Trophoblast cell (in vitro differentiated cells and primary cell): ENCODE data around the gene ATP8A2.

ENCODE experiments used
- DNase-seq, 2 donors: peaks; one replicate each; pipeline ENCODE4 v3.0.0-alpha.2; 2016
- H2AFZ ChIP-seq: 2 replicates; pipeline ENCODE4 v1.6.1; 2013; ENCODE audit warnings: low read length, moderate library complexity, mild to moderate bottlenecking; ENCODE audit not compliant: insufficient read depth, poor library complexity
- H2AK5ac ChIP-seq: 2 replicates; pipeline ENCODE4 v1.6.1; 2013; ENCODE audit warnings: mild to moderate bottlenecking, low read length
- H2BK120ac ChIP-seq: 2 replicates; pipeline ENCODE4 v1.6.1; 2013; ENCODE audit warnings: low read length, mild to moderate bottlenecking, moderate library complexity; ENCODE audit not compliant: insufficient read depth, poor library complexity
- H2BK12ac ChIP-seq: 2 replicates; pipeline ENCODE4 v1.6.1; 2013; ENCODE audit warnings: mild to moderate bottlenecking, low read length, moderate library complexity
- H2BK5ac ChIP-seq: 2 replicates; pipeline ENCODE4 v1.6.1; 2013; ENCODE audit warnings: low read length, low read depth, moderate library complexity, mild to moderate bottlenecking; ENCODE audit not compliant: poor library complexity
- H3K14ac ChIP-seq: 2 replicates; pipeline ENCODE4 v1.6.1; 2013; ENCODE audit warnings: mild to moderate bottlenecking, low read length
- H3K18ac ChIP-seq: 2 replicates; pipeline ENCODE4 v1.6.1; 2013; ENCODE audit warnings: mild to moderate bottlenecking, low read length
- H3K23ac ChIP-seq: 2 replicates; pipeline ENCODE4 v1.6.1; 2013; ENCODE audit warnings: low read length
- H3K27ac ChIP-seq: 2 replicates; pipeline ENCODE4 v1.5.1; 2013; ENCODE audit warnings: low read depth, mild to moderate bottlenecking, inconsistent platforms, low read length, moderate library complexity
- H3K27me3 ChIP-seq: 2 replicates; pipeline ENCODE4 v1.6.1; 2013; ENCODE audit warnings: inconsistent platforms, mild to moderate bottlenecking, low read length, moderate library complexity; ENCODE audit not compliant: insufficient read depth
- H3K36me3 ChIP-seq, 2 experiments: 1 replicate in 1 of 2; 2 replicates in 1 of 2; pipeline ENCODE4 v1.6.1; 2013; ENCODE audit warnings: low read length in 2 of 2, mild to moderate bottlenecking in 2 of 2, moderate library complexity in 1 of 2; ENCODE audit not compliant: insufficient read depth in 2 of 2, control insufficient read depth in 1 of 2
- H3K4ac ChIP-seq: 2 replicates; pipeline ENCODE4 v1.6.1; 2013; ENCODE audit warnings: low read depth, mild to moderate bottlenecking, low read length, moderate library complexity
- H3K4me1 ChIP-seq, 2 experiments: 1 replicate in 1 of 2; 2 replicates in 1 of 2; pipeline ENCODE4 v1.6.1; 2013; ENCODE audit warnings: low read length in 2 of 2, mild to moderate bottlenecking in 2 of 2, moderate library complexity in 1 of 2; ENCODE audit not compliant: insufficient read depth in 2 of 2, control insufficient read depth in 1 of 2
- H3K4me2 ChIP-seq: 2 replicates; pipeline ENCODE4 v1.6.1; 2013; ENCODE audit warnings: inconsistent platforms, mild to moderate bottlenecking, low read length, moderate library complexity
- H3K4me3 ChIP-seq: 2 replicates; pipeline ENCODE4 v1.5.1; 2013; ENCODE audit warnings: mild to moderate bottlenecking, low read depth, low read length, inconsistent platforms
- H3K79me1 ChIP-seq: one replicate; pipeline ENCODE4 v1.6.1; 2013; ENCODE audit warnings: low read length
- H3K79me2 ChIP-seq: 2 replicates; pipeline ENCODE4 v1.6.1; 2013; ENCODE audit warnings: low read length, mild to moderate bottlenecking; ENCODE audit not compliant: control insufficient read depth, insufficient read depth, poor library complexity
- H3K9ac ChIP-seq: 2 replicates; pipeline ENCODE4 v1.6.1; 2013; ENCODE audit warnings: mild to moderate bottlenecking, low read length
- H3K9me3 ChIP-seq: 2 replicates; pipeline ENCODE4 v1.6.1; 2013; ENCODE audit warnings: low read depth, mild to moderate bottlenecking, control low read depth, inconsistent platforms, low read length; ENCODE audit not compliant: insufficient read depth
- H4K12ac ChIP-seq: 2 replicates; pipeline ENCODE4 v1.6.1; 2013; ENCODE audit warnings: low read depth, mild to moderate bottlenecking, low read length, moderate library complexity
- H4K8ac ChIP-seq: 2 replicates; pipeline ENCODE4 v1.6.1; 2013; ENCODE audit warnings: low read depth, mild to moderate bottlenecking, low read length, moderate library complexity
- H4K91ac ChIP-seq: one replicate; pipeline ENCODE4 v1.6.1; 2013; ENCODE audit warnings: low read depth, mild to moderate bottlenecking, low read length, moderate library complexity
- WGBS: extraction: QIAGEN DNeasy Blood & Tissue Kit; methylation state at CpG from one replicate; pipeline ENCODE4 v1.1.7; 2013; ENCODE audit warnings: missing lambda C conversion rate; ENCODE audit not compliant: insufficient read length, insufficient coverage; ENCODE audit errors: extremely low coverage; 5-methylcytosine and 5-hydroxymethylcytosine counted together

Gene ATP8A2

DNA sequence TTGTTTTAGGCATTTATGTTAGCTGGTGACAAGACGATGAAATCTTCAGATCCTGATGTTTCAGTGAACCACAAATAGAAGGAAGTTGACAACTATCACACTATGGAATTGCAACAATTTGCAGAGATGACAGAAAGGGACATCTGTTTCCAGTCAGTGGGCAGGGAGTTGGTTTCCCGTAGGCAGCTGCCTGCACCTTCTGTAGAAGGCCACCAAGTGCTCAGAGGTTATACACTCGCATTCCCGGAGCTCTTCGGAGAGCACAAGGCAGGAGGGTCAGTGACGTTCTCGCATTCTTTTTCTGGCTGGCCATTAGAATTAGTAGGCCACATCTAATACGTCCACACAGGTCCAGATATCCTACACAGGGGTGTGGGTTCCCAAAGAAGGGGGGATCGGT, 550.6 kb downstream of the ATP8A2 start:
- no peak overlapping the region for H2BK5ac ChIP-seq
- no peak overlapping the region for H4K8ac ChIP-seq
- peaks cover 3% of the 10 kb centered on the region for H3K79me1 ChIP-seq
- no peak overlapping the region for H3K4me3 ChIP-seq
- no peak overlapping the region for H3K18ac ChIP-seq
- H3K23ac ChIP-seq: no peak overlapping the region
- no peak overlapping the region for H2BK120ac ChIP-seq
- no peaks in the 10 kb centered on the region for H3K79me2 ChIP-seq
- no peaks in the 10 kb centered on the region for H3K9me3 ChIP-seq
- no peak overlapping the region for H3K9ac ChIP-seq
- WGBS: no CpG with 5 or more reads among the region's 9 CpGs
- no peak overlapping the region for H3K27ac ChIP-seq
- no peaks in the 10 kb centered on the region for H3K36me3 ChIP-seq
- H2AFZ ChIP-seq: no peak overlapping the region
- no peak overlapping the region for H4K12ac ChIP-seq
- H3K4me2 ChIP-seq: peak overlapping the region; percentile 16
- H4K91ac ChIP-seq: no peak overlapping the region
- no peak overlapping the region for H3K14ac ChIP-seq
- no peak overlapping the region for H2AK5ac ChIP-seq
- no peak overlapping the region for H2BK12ac ChIP-seq
- no peak overlapping the region for H3K4ac ChIP-seq
- H3K4me1 ChIP-seq: peaks cover 4 to 8% of the 10 kb centered on the region in 2 experiments
- DNase-seq: peak; percentile 59 to 83
- H3K27me3 ChIP-seq: no peaks in the 10 kb centered on the region

DNA sequence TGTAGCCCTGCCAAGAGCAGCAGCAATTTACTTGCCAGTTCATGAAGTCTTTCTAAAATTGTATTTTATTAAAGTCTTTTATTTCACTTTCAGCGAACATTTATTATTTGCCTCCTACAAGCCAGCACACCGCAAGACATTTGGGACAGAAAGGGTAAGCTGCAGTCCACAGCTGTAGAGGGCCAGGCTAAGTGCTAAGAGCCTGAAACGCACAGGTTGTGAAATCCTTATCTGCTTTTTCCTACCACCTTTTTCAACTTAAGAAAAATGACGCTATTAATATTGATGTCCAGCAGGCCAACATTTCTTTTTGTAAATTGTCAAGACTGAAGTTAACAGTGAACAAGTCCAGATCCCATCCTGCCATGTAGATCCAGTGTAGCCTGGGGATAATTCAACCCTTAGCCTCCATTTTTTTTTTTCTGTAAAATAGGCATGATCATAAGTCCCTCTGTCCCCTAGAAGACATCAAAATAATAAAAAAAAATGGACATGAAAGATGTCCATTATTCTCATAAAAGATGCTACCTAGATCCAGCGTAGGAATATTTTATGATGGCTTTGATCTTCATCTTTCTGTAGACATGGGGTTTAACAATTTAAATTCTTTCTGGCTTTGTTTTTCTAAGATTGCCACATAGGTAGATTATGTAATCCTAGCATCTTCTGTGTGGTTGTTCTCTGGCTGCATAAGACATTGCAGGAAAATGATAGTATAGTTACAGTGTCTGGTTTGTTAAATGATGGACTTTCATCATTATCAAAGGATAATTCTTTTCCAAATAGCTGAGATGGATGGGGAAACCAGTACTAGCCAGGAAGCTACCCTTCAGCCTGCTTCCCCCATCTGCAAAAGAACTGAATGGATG, 551.7 kb downstream of the ATP8A2 start:
- no peaks in the 10 kb centered on the region for H3K79me2 ChIP-seq
- no peak overlapping the region for H4K12ac ChIP-seq
- no peak overlapping the region for H4K91ac ChIP-seq
- H3K18ac ChIP-seq: no peak overlapping the region
- H3K14ac ChIP-seq: no peak overlapping the region
- H2BK12ac ChIP-seq: no peak overlapping the region
- no peaks in the 10 kb centered on the region for H3K27me3 ChIP-seq
- no peak overlapping the region for H2BK5ac ChIP-seq
- no peak overlapping the region for H2AK5ac ChIP-seq
- WGBS: no CpG with 5 or more reads among the region's 5 CpGs
- H3K36me3 ChIP-seq: no peaks in the 10 kb centered on the region
- H2BK120ac ChIP-seq: no peak overlapping the region
- H4K8ac ChIP-seq: no peak overlapping the region
- H3K4me2 ChIP-seq: no peak overlapping the region
- no peaks in the 10 kb centered on the region for H3K9me3 ChIP-seq
- H3K27ac ChIP-seq: no peak overlapping the region
- peaks cover 4 to 8% of the 10 kb centered on the region in 2 experiments for H3K4me1 ChIP-seq
- peaks cover 3% of the 10 kb centered on the region for H3K79me1 ChIP-seq
- H3K4me3 ChIP-seq: no peak overlapping the region
- no peak overlapping the region for H3K4ac ChIP-seq
- DNase-seq: peak; percentile 12 to 50
- H2AFZ ChIP-seq: no peak overlapping the region
- no peak overlapping the region for H3K23ac ChIP-seq
- no peak overlapping the region for H3K9ac ChIP-seq

GRCh38 chr13:25927363-25927762, 555.6 kb downstream of the ATP8A2 start:
- H3K23ac ChIP-seq: no peak overlapping the region
- no peak overlapping the region for H2BK120ac ChIP-seq
- WGBS: no CpG with 5 or more reads among the region's 6 CpGs

GRCh38 chr13:25927932-25928331, 556.2 kb downstream of the ATP8A2 start:
- no peak overlapping the region for H4K8ac ChIP-seq
- peaks cover 1% of the 10 kb centered on the region for H3K9me3 ChIP-seq
- H3K4ac ChIP-seq: no peak overlapping the region
- no peak overlapping the region for H2AFZ ChIP-seq
- H3K4me2 ChIP-seq: no peak overlapping the region
- H2AK5ac ChIP-seq: no peak overlapping the region
- no peak overlapping the region for H3K18ac ChIP-seq
- no peak overlapping the region for H3K9ac ChIP-seq
- no peak overlapping the region for H2BK120ac ChIP-seq
- H3K27me3 ChIP-seq: no peaks in the 10 kb centered on the region
- no peak overlapping the region for H2BK5ac ChIP-seq
- H4K91ac ChIP-seq: no peak overlapping the region
- H3K23ac ChIP-seq: no peak overlapping the region
- no peak for DNase-seq
- H3K4me3 ChIP-seq: no peak overlapping the region
- H3K79me1 ChIP-seq: no peaks in the 10 kb centered on the region
- peaks cover 0 to 2% of the 10 kb centered on the region in 2 experiments for H3K4me1 ChIP-seq
- no peak overlapping the region for H3K27ac ChIP-seq
- H3K36me3 ChIP-seq: no peaks in the 10 kb centered on the region
- H3K79me2 ChIP-seq: no peaks in the 10 kb centered on the region
- H2BK12ac ChIP-seq: no peak overlapping the region
- no peak overlapping the region for H3K14ac ChIP-seq
- no CpG with 5 or more reads among the region's 2 CpGs for WGBS
- H4K12ac ChIP-seq: no peak overlapping the region

More at GRCh38 chr13:25927363-25927762, 555.6 kb downstream of the ATP8A2 start:
- Histone ChIP-seq H2BK12ac (no peak overlapping the region), H3K36me3 (no peaks in the 10 kb centered on the region), H2AFZ (no peak overlapping the region), H4K8ac (no peak overlapping the region), H3K4me1 (peaks cover 4 to 7% of the 10 kb centered on the region in 2 experiments), H3K27me3 (no peaks in the 10 kb centered on the region), H3K4me3 (no peak overlapping the region), H3K79me2 (no peaks in the 10 kb centered on the region), H2AK5ac (no peak overlapping the region), H4K91ac (no peak overlapping the region), H4K12ac (no peak overlapping the region), H3K9ac (no peak overlapping the region), H3K27ac (no peak overlapping the region), H3K79me1 (peaks cover 3% of the 10 kb centered on the region), H3K4me2 (no peak overlapping the region), H3K4ac (no peak overlapping the region), H3K9me3 (peaks cover 1% of the 10 kb centered on the region), H3K14ac (no peak overlapping the region), H3K18ac (no peak overlapping the region), H2BK5ac (no peak overlapping the region)
- no peak for DNase-seq
